Mesothelial cell of epicardium (in vitro differentiated cells): ENCODE measurements around the gene SLC24A3. TPM values are rescaled to one million over a fixed set of nuclear protein-coding genes. Genes with fewer than 3 reads are reported as not detected.

Experiments
- DNase-seq, 2 experiments: peaks; one replicate each; pipeline ENCODE4 v3.0.0; 2021; ENCODE audit warnings: low spot score in 2 of 2; ENCODE audit not compliant: unreplicated experiment in 2 of 2
- H3K27ac Mint-ChIP-seq: 2 replicates; pipeline ENCODE4 v1.8.0; 2021; ENCODE audit warnings: mixed read lengths
- H3K27me3 Mint-ChIP-seq: 2 replicates; pipeline ENCODE4 v1.8.0; 2021; ENCODE audit warnings: low read depth, mixed read lengths
- H3K36me3 Mint-ChIP-seq: 2 replicates; pipeline ENCODE4 v1.8.0; 2021; ENCODE audit warnings: mixed read lengths
- H3K4me1 Mint-ChIP-seq: 2 replicates; pipeline ENCODE4 v1.8.0; 2021; ENCODE audit warnings: mixed read lengths
- H3K4me3 Mint-ChIP-seq: 2 replicates; pipeline ENCODE4 v1.8.0; 2021; ENCODE audit warnings: mild to moderate bottlenecking, moderate library complexity, mixed read lengths
- H3K9me3 Mint-ChIP-seq: 2 replicates; pipeline ENCODE4 v1.8.0; 2021; ENCODE audit warnings: mixed read lengths
- total RNA-seq: library from RNA; stranded (reverse); gene quantifications from 3 replicates; pipeline ENCODE4 v1.2.1, GENCODE V29; 2021
- TF ChIP-seq, protein P1 (sequence below): fragments of 200-600 bp; sonication (generic); IDR thresholded peaks from one replicate; pipeline ENCODE4 v1.5.0; 2021; ENCODE audit warnings: antibody characterized with exemption; ENCODE audit not compliant: unreplicated experiment

Gene SLC24A3
- total RNA-seq, 1 donor from 2014 or later = 3.2 TPM

DNA sequence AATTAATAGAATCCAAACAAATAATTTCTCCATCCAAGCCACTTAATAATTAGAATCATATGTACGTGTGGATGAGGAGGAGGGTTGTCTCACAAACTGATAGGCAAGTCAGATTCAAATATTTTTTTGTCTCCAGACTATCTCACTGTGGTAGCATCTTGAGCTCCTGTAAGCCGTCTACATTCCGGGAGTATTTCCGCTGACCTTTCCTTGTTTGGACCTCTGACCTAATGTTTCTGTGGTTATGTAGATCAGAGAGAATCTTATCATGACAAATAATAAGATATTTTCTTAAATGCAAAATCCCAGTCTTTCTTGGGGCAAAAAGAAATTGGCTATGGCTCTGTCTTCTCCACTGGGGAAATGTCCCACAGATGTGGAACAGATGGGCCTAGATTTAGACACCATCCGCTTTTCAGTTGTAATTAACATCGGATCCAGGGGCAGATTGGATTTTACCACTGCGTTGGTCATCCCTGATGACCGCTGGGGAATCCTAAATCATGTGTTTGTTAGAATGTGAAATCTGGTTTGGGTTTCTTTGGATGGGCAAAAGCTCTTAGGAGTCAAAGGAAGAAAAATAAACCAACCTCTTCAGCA, 348.5 kb downstream of the SLC24A3 start:
- H3K36me3 Mint-ChIP-seq = no peaks in the 10 kb centered on the region
- no peaks in the 10 kb centered on the region for H3K9me3 Mint-ChIP-seq
- H3K4me3 Mint-ChIP-seq = no peak overlapping the region
- DNase-seq = no peak
- H3K4me1 Mint-ChIP-seq = no peaks in the 10 kb centered on the region
- no peak overlapping the region for H3K27ac Mint-ChIP-seq
- TF ChIP-seq, protein P1, sequence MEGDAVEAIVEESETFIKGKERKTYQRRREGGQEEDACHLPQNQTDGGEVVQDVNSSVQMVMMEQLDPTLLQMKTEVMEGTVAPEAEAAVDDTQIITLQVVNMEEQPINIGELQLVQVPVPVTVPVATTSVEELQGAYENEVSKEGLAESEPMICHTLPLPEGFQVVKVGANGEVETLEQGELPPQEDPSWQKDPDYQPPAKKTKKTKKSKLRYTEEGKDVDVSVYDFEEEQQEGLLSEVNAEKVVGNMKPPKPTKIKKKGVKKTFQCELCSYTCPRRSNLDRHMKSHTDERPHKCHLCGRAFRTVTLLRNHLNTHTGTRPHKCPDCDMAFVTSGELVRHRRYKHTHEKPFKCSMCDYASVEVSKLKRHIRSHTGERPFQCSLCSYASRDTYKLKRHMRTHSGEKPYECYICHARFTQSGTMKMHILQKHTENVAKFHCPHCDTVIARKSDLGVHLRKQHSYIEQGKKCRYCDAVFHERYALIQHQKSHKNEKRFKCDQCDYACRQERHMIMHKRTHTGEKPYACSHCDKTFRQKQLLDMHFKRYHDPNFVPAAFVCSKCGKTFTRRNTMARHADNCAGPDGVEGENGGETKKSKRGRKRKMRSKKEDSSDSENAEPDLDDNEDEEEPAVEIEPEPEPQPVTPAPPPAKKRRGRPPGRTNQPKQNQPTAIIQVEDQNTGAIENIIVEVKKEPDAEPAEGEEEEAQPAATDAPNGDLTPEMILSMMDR = no peak
- peaks cover 1% of the 10 kb centered on the region for H3K27me3 Mint-ChIP-seq

DNA sequence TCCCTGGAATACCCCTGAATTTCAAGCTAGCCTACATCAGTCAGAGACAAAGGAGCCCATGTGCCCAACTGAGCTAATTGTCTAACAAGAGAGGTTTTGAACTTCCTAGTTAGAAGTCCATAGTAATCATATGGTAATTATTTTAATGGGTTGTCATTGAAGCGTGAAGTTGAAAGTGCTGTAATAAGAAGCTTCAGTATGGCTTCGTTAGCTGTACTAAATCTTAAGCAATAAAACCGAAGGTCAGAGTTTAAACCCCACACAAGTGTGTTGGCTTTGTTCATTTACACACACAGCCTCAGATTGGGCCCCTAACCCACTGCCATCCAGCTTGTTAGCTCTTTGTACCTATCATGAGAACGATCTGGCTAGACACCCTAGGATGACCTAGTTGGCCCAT, 350.0 kb downstream of the SLC24A3 start:
- Mint-ChIP-seq H3K27me3 (peaks cover 5% of the 10 kb centered on the region), H3K9me3 (peaks cover 5% of the 10 kb centered on the region)

DNA sequence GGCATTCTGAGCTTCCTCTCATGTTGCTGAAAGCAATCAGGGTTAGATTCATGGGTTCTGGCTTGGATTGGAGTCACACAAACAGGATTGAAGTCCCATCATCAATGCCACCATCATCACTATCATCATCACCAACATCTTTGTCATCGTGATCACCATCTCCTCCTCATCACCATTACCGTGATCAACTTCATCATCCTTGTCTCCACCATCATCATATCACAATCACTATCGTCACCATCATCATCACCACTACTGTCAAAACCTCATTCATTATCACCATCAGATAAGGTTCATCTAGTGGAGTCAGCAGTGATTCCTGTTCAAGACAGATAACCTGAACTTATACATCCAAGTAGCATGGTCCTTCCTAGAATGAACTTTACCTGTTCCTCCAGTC, 351.8 kb downstream of the SLC24A3 start:
- Mint-ChIP-seq H3K36me3 (no peaks in the 10 kb centered on the region), H3K27ac (no peak overlapping the region), H3K9me3 (peaks cover 8% of the 10 kb centered on the region), H3K4me1 (no peaks in the 10 kb centered on the region), H3K27me3 (peaks cover 11% of the 10 kb centered on the region), H3K4me3 (no peak overlapping the region)
- no peak for DNase-seq
- TF ChIP-seq, protein P1 = no peak

More for the DNA sequence above, 350.0 kb downstream of the SLC24A3 start:
- Mint-ChIP-seq H3K27ac (no peak overlapping the region), H3K4me3 (no peak overlapping the region), H3K4me1 (no peaks in the 10 kb centered on the region), H3K36me3 (no peaks in the 10 kb centered on the region)
- no peak for DNase-seq
- TF ChIP-seq, protein P1 = no peak

DNA sequence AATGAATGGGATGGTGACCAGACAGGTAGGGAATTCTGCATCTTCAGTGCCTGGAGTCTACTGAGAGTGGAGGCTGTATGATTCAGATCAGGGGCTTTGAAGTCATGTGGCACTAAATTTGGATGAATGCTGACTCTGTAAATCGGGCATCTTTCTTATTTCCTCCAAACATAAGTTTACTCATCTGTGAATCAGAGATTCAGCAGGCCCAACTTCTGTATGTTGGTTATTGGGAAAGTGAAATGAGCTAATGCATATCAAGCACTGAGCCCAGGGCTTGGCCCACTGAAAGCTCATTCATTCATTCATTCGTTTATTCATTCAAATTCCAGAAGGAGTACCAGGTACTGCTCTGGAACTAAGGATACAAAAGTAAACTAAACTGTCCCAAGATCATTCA, 353.3 kb downstream of the SLC24A3 start:
- H3K27ac Mint-ChIP-seq = no peak overlapping the region
- no peak for DNase-seq
- H3K36me3 Mint-ChIP-seq = no peaks in the 10 kb centered on the region
- peaks cover 20% of the 10 kb centered on the region for H3K9me3 Mint-ChIP-seq
- H3K4me1 Mint-ChIP-seq = no peaks in the 10 kb centered on the region
- no peak overlapping the region for H3K4me3 Mint-ChIP-seq
- TF ChIP-seq, protein P1 = no peak
- peaks cover 24% of the 10 kb centered on the region for H3K27me3 Mint-ChIP-seq

DNA sequence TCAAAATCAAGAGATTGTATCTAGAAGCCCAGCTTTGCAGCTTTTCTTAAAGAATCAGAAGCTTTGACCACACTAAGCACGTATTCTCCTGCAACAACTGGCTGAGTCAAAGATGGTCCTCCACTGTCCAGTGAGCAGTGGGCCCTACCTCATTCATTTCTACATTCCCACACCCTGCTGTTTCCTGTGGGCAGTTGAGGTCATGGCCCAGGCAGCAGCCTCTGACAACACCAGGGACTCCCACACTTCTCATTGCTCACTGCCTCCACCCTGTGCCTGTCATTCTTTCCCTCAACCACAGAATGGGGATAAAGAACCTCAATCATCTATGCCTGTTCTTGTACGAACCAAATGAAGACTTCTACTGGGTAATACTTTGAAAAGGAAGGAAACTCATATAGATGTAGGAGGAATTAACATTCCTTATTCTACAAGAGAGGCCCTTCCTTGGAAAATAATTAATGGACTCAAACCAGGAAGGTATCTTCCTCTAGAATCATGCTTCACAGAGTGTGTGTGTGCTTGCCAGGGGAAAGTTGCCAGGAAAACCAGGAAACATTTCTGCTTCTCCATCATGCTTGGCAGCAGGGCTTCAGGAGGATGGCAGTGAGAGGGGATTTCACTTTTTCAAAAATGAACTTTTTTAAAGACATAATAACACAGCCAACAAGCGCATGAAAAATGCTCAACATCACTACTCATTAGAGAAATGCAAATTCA, 353.9 kb downstream of the SLC24A3 start:
- TF ChIP-seq, protein P1 = no peak
- Mint-ChIP-seq H3K4me1 (no peaks in the 10 kb centered on the region), H3K4me3 (no peak overlapping the region), H3K9me3 (peaks cover 20% of the 10 kb centered on the region), H3K36me3 (no peaks in the 10 kb centered on the region), H3K27ac (no peak overlapping the region), H3K27me3 (peaks cover 26% of the 10 kb centered on the region)
- no peak for DNase-seq
